ENCODE measurements around the gene FANCD2.
"Not testable (repeated sequence)": the region's sequence is repeated elsewhere in the genome, so short reads cannot be mapped to it uniquely, and the experiment has no call there.

- TF ChIP-seq CTCF, POLR2A (IDR thresholded peaks at IDR 0.05): not testable (repeated sequence)
Observed at GRCh38 chr3:10090774-10091173, 64.5 kb downstream of the FANCD2 start.

Data from heart left ventricle (tissue), 13 donors.